ENCODE results near the gene SHISA6.

- no peak for TF ChIP-seq CTCF (IDR thresholded peaks at IDR 0.05)
- TF ChIP-seq POLR2A (IDR thresholded peaks at IDR 0.05), result no peak
Observed at GRCh38 chr17:11294826-11295225, 53.8 kb downstream of the SHISA6 start.

Measured in thyroid gland (tissue), 4 donors.